Right atrium auricular region (tissue), 2 donors: ENCODE results near the gene MRPL4. TPM values are rescaled to one million over a fixed set of nuclear protein-coding genes. Genes with fewer than 3 reads are reported as not detected.

Source experiments
- DNase-seq: peaks from one replicate; pipeline ENCODE4 v3.0.0-alpha.2; 2019; ENCODE audit warnings: low spot score
- H3K27ac ChIP-seq, 2 donors: fragments of 200-600 bp; sonication (generic); 1 replicate in 1 of 2; 2 replicates in 1 of 2; pipeline ENCODE4 v1.5.1; 2016 to 2019
- H3K27me3 ChIP-seq, 2 donors: fragments of 200-600 bp; sonication (generic); one replicate each; pipeline versions ENCODE4 v1.5.1 to v1.6.0; 2017 to 2019
- H3K36me3 ChIP-seq: fragments of 200-600 bp; sonication (generic); one replicate; pipeline ENCODE4 v1.5.1; 2016
- H3K4me1 ChIP-seq, 2 donors: fragments of 200-600 bp; sonication (generic); one replicate each; pipeline versions ENCODE4 v1.5.1 to v1.6.0; 2017 to 2019
- H3K4me3 ChIP-seq, 2 donors: fragments of 200-600 bp; sonication (generic); 1 replicate in 1 of 2; 2 replicates in 1 of 2; pipeline ENCODE4 v1.5.1; 2017 to 2019; ENCODE audit warnings: mild to moderate bottlenecking in 1 of 2, moderate library complexity in 1 of 2
- H3K9me3 ChIP-seq, 2 donors: fragments of 200-600 bp; sonication (generic); one replicate each; pipeline ENCODE4 v1.5.1; 2019
- total RNA-seq, 2 donors: library from RNA; depleted of rRNA; stranded (reverse); fragments of >200 nt; gene quantifications; one replicate each; pipeline ENCODE4 v1.1.0, GENCODE V29; 2016
- TF ChIP-seq, protein P1 (sequence below), 2 donors: fragments of 200-600 bp; sonication (generic); IDR thresholded peaks; one replicate each; pipeline ENCODE4 v1.5.1; 2019; ENCODE audit warnings: antibody characterized with exemption in 2 of 2

MRPL4 gene
- total RNA-seq, 2 donors from 2014 or later: 75.9 to 86.3 TPM

DNA sequence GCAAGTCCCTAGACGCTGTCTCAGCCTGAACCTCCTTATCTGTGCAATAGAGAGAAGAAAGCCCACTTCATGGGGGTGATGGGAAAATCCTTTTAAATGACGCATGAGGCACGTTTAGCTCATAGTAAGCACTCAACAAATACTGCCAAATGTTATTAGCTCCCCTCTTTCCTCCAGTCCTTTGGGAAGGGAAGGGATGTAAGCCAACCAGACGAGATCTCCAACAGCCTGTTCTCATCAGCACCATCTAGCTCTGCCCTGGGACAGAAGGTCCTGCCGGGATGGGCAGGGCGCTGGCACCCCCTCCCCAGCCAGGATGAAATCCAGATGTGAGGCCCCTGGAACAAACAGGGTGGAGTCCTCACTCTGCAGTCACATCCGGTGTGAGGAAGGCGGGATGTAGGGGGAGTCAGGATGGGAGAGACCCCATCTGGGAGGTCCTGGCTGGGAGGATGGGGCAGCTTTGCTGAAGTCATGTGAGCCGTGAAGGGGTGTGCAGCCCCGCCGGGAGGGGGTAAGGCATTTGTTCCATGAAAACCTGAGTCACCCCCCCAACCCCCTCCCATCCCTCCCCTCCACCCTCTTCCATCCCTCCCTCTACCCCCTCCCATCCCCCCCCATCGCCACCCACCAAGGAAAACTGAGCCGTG is 25.5 kb upstream of the MRPL4 start:
- peaks cover 11% of the 10 kb centered on the region for H3K36me3 ChIP-seq
- H3K9me3 ChIP-seq: no peaks in the 10 kb centered on the region
- DNase-seq: peak; percentile 94
- TF ChIP-seq, protein P1, sequence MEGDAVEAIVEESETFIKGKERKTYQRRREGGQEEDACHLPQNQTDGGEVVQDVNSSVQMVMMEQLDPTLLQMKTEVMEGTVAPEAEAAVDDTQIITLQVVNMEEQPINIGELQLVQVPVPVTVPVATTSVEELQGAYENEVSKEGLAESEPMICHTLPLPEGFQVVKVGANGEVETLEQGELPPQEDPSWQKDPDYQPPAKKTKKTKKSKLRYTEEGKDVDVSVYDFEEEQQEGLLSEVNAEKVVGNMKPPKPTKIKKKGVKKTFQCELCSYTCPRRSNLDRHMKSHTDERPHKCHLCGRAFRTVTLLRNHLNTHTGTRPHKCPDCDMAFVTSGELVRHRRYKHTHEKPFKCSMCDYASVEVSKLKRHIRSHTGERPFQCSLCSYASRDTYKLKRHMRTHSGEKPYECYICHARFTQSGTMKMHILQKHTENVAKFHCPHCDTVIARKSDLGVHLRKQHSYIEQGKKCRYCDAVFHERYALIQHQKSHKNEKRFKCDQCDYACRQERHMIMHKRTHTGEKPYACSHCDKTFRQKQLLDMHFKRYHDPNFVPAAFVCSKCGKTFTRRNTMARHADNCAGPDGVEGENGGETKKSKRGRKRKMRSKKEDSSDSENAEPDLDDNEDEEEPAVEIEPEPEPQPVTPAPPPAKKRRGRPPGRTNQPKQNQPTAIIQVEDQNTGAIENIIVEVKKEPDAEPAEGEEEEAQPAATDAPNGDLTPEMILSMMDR (IDR thresholded peaks at IDR 0.05): no peak
- no peaks in the 10 kb centered on the region for H3K27me3 ChIP-seq
- peaks cover 0 to 48% of the 10 kb centered on the region in 2 donors for H3K4me1 ChIP-seq
- peak overlapping the region; percentile 72 to 90 for H3K27ac ChIP-seq
- peak overlapping the region in 1 of 2 donors; percentile 8 for H3K4me3 ChIP-seq

- peak overlapping the region; percentile 72 to 90 for H3K27ac ChIP-seq
Observed at GRCh38 chr19:10227026-10227971, 24.7 kb upstream of the MRPL4 start.

GRCh38 chr19:10228393-10228792 is 23.6 kb upstream of the MRPL4 start:
- peaks cover 0 to 50% of the 10 kb centered on the region in 2 donors for H3K4me1 ChIP-seq
- peak overlapping the region; percentile 56 to 83 for H3K27ac ChIP-seq
- H3K27me3 ChIP-seq: no peaks in the 10 kb centered on the region
- no peak for DNase-seq
- H3K9me3 ChIP-seq: no peaks in the 10 kb centered on the region
- no peak overlapping the region for H3K4me3 ChIP-seq
- TF ChIP-seq, protein P1 (IDR thresholded peaks at IDR 0.05): no peak
- H3K36me3 ChIP-seq: peaks cover 11% of the 10 kb centered on the region

More at GRCh38 chr19:10227026-10227971, 24.7 kb upstream of the MRPL4 start:
- Histone ChIP-seq H3K4me3 (peak overlapping the region in 1 of 2 donors; percentile 8), H3K36me3 (peaks cover 11% of the 10 kb centered on the region), H3K4me1 (peaks cover 0 to 50% of the 10 kb centered on the region in 2 donors), H3K9me3 (no peaks in the 10 kb centered on the region), H3K27me3 (no peaks in the 10 kb centered on the region)
- peak; percentile 73 for DNase-seq
- TF ChIP-seq, protein P1 (IDR thresholded peaks at IDR 0.05): no peak

- Histone ChIP-seq H3K4me3 (no peak overlapping the region), H3K27me3 (no peaks in the 10 kb centered on the region), H3K36me3 (peaks cover 7% of the 10 kb centered on the region), H3K9me3 (no peaks in the 10 kb centered on the region), H3K27ac (peak overlapping the region; percentile 56 to 83), H3K4me1 (peaks cover 0 to 50% of the 10 kb centered on the region in 2 donors)
- TF ChIP-seq, protein P1 (IDR thresholded peaks at IDR 0.05): peak; percentile 42 to 69
- no peak for DNase-seq
Observed at GRCh38 chr19:10228920-10229319, 23.1 kb upstream of the MRPL4 start.

DNA sequence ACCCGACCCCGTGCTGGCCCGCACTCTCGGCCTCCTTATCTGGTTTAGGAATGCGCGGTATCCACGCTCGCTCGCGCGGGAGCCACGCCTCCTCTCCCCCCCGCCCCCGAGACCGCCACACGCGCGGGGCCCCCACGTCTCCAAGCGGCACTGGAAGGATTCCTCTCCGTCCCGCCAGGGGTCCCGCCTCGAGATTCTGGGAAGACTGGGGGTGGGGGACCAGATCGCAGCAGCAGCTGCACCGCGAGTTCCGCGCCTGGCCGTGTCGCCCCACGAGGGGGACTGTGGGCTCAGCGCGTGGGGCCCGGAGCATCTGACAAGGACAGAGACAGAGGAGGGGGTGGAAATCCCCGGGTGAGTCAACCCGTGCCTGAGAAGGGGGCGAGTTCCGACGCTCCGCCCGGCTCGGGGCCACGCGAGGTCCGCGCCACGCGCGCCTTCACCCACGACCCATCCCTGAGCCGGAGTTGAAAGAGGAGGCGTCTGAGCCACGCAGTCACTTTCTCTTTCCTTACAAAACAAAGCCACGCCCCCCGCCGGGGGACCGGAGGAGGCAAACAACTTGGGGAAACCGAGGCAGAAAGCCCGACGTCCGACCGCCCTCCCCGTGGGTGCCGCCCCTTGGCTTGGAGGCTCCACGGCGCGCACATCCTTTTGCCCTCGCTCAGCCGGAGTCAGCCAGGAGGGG is 21.7 kb upstream of the MRPL4 start:
- Histone ChIP-seq H3K36me3 (no peaks in the 10 kb centered on the region), H3K4me1 (peaks cover 0 to 50% of the 10 kb centered on the region in 2 donors), H3K27me3 (no peaks in the 10 kb centered on the region), H3K4me3 (peak overlapping the region; percentile 65 to 68), H3K27ac (peak overlapping the region; percentile 83 to 87), H3K9me3 (no peaks in the 10 kb centered on the region)
- DNase-seq: no peak
- TF ChIP-seq, protein P1 (IDR thresholded peaks at IDR 0.05): no peak
